Fibroblast of pulmonary artery (primary cell): ENCODE data around the gene KDM7A.
"Not testable (repeated sequence)": the region's sequence is repeated elsewhere in the genome, so short reads cannot be mapped to it uniquely, and the experiment has no call there.

ENCODE experiments used
- DNase-seq: peaks from one replicate; pipeline ENCODE4 v3.0.0-alpha.2; 2010; ENCODE audit warnings: low read depth
- H3K4me3 ChIP-seq: replicated peaks from 2 replicates; pipeline ENCODE4 v1.5.1; 2011; ENCODE audit warnings: low read depth, mild to moderate bottlenecking, control low read depth, low read length, moderate library complexity
- TF ChIP-seq, protein P1 (sequence below): IDR thresholded peaks from 2 replicates; pipeline ENCODE4 v1.5.1; 2011; ENCODE audit warnings: mild to moderate bottlenecking, control low read depth, low read length, inconsistent platforms; ENCODE audit errors: missing control alignments

KDM7A gene

DNA sequence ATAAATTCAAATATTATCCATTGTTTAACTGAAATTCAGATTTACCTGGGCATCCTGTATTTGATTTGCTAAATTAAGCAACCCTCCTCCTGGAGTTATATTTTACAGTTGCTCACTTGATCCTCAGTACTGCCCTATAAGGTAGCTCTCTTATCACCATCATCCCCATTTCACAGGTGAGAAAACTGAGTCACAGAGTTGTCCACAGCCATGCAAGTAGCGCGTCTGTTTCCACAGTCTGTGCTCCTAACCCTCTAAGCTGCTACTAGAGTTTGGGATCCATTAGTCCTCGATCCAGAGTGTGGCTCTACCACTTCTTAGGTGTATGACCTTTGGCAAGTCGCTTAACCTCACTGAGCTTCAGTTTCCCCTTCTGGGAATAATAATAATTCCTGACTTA lies 34.9 kb upstream of the KDM7A start:
- no peak overlapping the region for H3K4me3 ChIP-seq
- TF ChIP-seq, protein P1, sequence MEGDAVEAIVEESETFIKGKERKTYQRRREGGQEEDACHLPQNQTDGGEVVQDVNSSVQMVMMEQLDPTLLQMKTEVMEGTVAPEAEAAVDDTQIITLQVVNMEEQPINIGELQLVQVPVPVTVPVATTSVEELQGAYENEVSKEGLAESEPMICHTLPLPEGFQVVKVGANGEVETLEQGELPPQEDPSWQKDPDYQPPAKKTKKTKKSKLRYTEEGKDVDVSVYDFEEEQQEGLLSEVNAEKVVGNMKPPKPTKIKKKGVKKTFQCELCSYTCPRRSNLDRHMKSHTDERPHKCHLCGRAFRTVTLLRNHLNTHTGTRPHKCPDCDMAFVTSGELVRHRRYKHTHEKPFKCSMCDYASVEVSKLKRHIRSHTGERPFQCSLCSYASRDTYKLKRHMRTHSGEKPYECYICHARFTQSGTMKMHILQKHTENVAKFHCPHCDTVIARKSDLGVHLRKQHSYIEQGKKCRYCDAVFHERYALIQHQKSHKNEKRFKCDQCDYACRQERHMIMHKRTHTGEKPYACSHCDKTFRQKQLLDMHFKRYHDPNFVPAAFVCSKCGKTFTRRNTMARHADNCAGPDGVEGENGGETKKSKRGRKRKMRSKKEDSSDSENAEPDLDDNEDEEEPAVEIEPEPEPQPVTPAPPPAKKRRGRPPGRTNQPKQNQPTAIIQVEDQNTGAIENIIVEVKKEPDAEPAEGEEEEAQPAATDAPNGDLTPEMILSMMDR, result no peak
- DNase-seq, result no peak

DNA sequence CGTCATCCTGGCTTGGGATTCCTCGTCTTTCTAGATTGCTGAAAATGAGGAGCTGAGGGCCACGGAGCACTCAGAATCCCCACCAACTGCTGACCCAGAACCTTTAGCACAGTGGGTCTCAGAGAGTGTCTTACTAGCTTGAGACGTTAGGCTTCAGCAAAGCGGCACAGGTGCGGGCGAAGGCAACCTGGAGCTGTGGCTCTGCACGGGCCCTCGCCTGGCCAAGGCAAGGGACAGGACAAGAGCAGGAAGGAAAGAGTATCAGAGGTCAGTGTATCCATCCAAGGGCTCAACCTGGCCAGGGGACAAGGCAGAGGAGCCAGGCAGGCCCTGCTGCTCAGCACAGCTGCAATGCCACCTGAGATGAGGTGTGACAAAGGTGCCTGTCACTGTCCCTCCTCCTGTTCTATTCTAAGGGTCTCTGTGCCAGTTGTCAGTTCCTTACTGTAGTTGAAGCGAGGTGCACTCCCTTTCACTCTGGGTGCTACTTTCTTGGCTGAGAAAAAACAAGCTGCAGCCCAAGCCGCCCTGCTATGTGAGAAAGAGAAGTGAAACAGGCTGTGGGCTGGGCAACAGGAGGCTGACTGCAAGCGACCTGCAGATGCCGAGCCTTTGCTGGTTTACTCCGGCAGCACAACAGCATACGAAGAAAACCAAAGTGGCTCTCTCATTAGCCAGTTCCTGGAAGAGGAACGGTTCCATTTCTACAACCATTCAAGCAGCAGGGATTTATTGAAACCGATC lies 33.3 kb upstream of the KDM7A start:
- no peak overlapping the region for H3K4me3 ChIP-seq
- TF ChIP-seq, protein P1, result no peak
- DNase-seq, result no peak

DNA sequence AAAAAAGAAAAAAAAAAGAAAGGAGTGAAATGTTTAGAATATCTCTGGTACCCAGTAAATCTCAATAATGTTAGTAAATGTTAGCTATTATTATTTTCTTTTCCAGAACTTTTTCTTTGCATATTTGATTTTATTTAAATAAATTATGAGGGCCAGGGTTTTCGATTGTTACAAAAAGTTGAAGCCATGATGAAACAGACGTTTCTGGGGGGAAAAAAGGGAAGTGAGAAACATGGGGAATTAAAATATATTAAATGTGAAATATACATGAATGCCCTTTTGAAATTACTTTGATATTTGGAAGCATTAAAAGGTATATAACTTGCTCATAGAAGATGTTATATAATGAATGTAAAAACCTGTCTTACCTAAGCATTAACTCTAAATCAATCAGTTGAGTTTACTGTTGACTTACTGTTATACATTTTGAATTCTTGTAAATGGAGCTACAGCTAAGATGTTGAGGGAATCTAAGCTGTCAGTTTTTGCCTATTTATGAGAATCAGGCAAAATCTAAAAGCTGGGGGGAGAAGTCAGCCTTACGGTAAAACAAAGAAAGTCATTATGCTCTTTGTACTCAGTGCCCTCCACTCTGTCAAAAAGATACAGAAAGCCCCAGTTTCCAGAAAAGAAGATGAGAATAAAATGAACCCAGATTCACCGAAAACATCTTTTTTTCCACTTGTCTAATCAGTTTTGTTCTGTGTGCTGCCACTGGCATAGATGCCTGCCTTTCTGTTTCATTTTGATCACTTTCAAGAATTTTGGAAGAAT lies 30.0 kb upstream of the KDM7A start:
- DNase-seq, result no peak
- no peak overlapping the region for H3K4me3 ChIP-seq
- TF ChIP-seq, protein P1, result no peak

DNA sequence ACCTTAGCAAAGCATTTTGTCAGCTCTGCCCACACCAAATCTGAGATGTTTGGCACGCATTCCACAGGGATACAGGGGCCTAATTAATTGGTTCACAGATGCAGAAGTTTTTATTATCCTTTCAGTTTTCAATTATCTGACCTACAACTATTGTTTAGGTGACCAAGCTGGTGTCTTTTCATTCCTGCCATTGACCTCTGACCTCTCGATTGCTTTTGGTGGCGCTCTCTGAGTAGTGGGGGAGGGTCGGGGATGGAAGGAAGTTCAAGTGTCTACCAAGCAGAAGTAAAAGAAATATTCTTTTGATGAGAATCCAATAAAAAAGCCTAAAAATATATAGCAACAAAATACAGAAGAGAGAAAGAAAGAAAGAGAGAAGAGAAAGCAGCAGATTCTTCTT lies 28.8 kb upstream of the KDM7A start:
- TF ChIP-seq, protein P1, result no peak
- no peak for DNase-seq
- no peak overlapping the region for H3K4me3 ChIP-seq

DNA sequence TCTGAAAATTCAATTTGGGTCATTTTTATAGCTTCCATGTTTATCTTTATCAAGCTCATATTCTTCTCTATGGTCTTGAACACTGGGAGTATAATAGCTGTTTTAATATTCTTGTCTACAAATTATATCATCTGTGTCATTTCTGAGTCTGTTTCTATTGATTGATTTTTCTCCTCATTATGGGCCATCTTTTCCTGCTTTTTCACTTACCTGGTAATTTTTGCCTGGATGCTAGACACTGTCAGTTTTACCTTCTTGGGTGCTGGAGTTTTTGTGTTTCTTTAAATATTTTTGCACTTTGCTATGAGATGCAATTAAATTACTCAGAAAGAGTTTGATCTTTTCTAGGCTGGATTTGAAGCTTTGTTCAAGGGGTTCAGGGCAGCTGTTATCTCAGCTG lies 26.8 kb upstream of the KDM7A start:
- no peak for DNase-seq
- TF ChIP-seq, protein P1, result no peak
- H3K4me3 ChIP-seq, result no peak overlapping the region

DNA sequence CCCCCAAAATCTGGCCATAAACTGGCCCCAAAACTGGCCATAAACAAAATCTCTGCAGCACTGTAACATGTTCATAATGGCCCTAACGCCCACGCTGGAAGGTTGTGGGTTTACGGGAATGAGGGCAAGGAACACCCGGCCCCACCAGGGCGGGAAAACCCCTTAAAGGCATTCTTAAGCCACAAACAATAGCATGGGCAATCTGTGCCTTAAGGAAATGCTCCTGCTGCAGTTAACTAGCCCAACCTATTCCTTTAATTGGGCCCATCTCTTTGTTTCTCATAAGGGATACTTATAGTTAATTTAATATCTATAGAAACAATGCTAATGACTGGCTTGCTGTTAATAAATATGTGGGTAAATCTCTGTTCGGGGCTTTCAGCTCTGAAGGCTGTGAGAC lies 26.2 kb upstream of the KDM7A start:
- not testable (repeated sequence) for DNase-seq, H3K4me3 ChIP-seq

DNA sequence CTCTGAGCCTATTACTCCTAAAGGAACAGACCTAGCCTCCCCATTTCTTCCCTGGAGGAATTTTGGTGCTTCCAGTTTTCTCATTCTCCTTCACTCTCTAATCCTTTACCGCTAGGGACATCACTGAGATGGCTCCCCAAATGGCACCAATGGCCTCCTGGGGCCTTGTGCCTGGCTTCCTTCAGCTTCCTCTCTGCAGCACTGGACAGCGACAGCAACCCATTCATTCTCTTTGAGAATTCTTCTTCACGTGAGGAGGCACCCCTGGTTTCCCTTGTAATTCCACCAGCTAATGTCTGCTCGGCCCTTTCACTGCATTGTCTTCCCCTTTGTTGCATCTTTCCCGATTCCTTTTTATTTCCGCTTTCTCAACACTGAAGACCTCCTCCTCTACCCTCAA lies 24.6 kb upstream of the KDM7A start:
- TF ChIP-seq, protein P1, result no peak
- DNase-seq, result no peak
- H3K4me3 ChIP-seq, result no peak overlapping the region
